Measurements from ENCODE around the gene ATG4B. TPM values are rescaled to one million over a fixed set of nuclear protein-coding genes. Genes with fewer than 3 reads are reported as not detected.

Gene ATG4B
- total and polyA plus RNA-seq, 2 of the 8 experiments (the other 6 are each of a cell fraction or from before 2014, with no cell fraction given), result 103 to 155 TPM

GRCh38 chr2:241702155-241703031, 64.9 kb downstream of the ATG4B start (continued):
- TF ChIP-seq CBX5 (IDR thresholded peaks at IDR 0.05; ENCODE audit: low read depth, low read length) (no peak), USF2 (IDR thresholded peaks at IDR 0.05; ENCODE audit: low read length) (no peak), JUN (IDR thresholded peaks at IDR 0.05; ENCODE audit: low read depth, low read length) (no peak), CHD2 (IDR thresholded peaks at IDR 0.05; ENCODE audit: low read length) (no peak), SP2 (IDR thresholded peaks at IDR 0.05; ENCODE audit: low read length) (no peak), BCL11A (IDR thresholded peaks at IDR 0.05; ENCODE audit: low read depth in 2 of 2, low read length in 2 of 2) (no peak), EP300 (IDR thresholded peaks at IDR 0.05; ENCODE audit: borderline replicate concordance in 1 of 2, low read depth in 2 of 2, low read length in 2 of 2) (no peak), CBX8 (IDR thresholded peaks at IDR 0.05; ENCODE audit: borderline replicate concordance, low read depth, low read length) (no peak), CTCF (IDR thresholded peaks at IDR 0.05; ENCODE audit: control extremely low read depth in 1 of 3, insufficient read depth in 1 of 3, low read depth in 1 of 3, low read length in 3 of 3) (peak; percentile 60 to 76 (median 73)), YY1 (IDR thresholded peaks at IDR 0.05; ENCODE audit: low read depth, low read length) (0 out of 2 replicates have a peak, but pooled peaks have one; percentile 8), SAP30 (IDR thresholded peaks at IDR 0.05; ENCODE audit: insufficient read depth, insufficient replicate concordance, low read length) (no peak), NANOG (IDR thresholded peaks at IDR 0.05; ENCODE audit: insufficient read depth, low read depth, low read length, poor library complexity, severe bottlenecking) (no peak), KDM5A (IDR thresholded peaks at IDR 0.05; ENCODE audit: low read length) (no peak), POLR2AphosphoS5 (IDR thresholded peaks at IDR 0.05; ENCODE audit: low read depth, low read length) (peak; percentile 55; the same call in 1 of the 2 replicates), SRF (IDR thresholded peaks at IDR 0.05; ENCODE audit: low read depth, low read length) (no peak), HDAC2 (IDR thresholded peaks at IDR 0.05; ENCODE audit: borderline replicate concordance in 1 of 2, low read depth in 2 of 2, low read length in 2 of 2) (no peak), TAF1 (IDR thresholded peaks at IDR 0.05; ENCODE audit: low read depth, low read length) (peak; percentile 57; the same call in 1 of the 2 replicates), KDM1A (IDR thresholded peaks at IDR 0.05; ENCODE audit: borderline replicate concordance, low read length) (no peak)

All from H1 (cell line).